WTC11 (cell line): ENCODE measurements around the gene SYNGR3. TPM values are rescaled to one million over a fixed set of nuclear protein-coding genes. Genes with fewer than 3 reads are reported as not detected.

Experiments used
- EMX1 ChIP-seq: fragments of 250-450 bp; sonication (Bioruptor Pico); IDR thresholded peaks from 2 replicates; pipeline ENCODE4 v1.8.0; 2021; ENCODE audit warnings: mild to moderate bottlenecking
- ESRRA ChIP-seq: sonication (generic); formaldehyde crosslinking; IDR thresholded peaks from 2 replicates; pipeline ENCODE4 v1.8.1; 2022; ENCODE audit warnings: mild to moderate bottlenecking, missing genetic modification reagents, borderline replicate concordance
- GTF2I ChIP-seq: fragments of 250-450 bp; sonication (Bioruptor Pico); conservative IDR thresholded peaks from 2 replicates; pipeline ENCODE4 v1.4.0; 2021; ENCODE audit warnings: mild to moderate bottlenecking
- HMGA2 ChIP-seq: fragments of 250-450 bp; sonication (Bioruptor Pico); IDR thresholded peaks from 2 replicates; pipeline ENCODE4 v1.4.0; 2021; ENCODE audit warnings: mild to moderate bottlenecking, moderate library complexity
- IRF2 ChIP-seq: sonication (generic); formaldehyde crosslinking; IDR thresholded peaks from 2 replicates; pipeline ENCODE4 v1.8.0; 2022; ENCODE audit warnings: low read depth, missing genetic modification reagents, borderline replicate concordance
- MXD4 ChIP-seq: fragments of 250-450 bp; sonication (Bioruptor Pico); IDR thresholded peaks from 2 replicates; pipeline ENCODE4 v1.8.0; 2021; ENCODE audit warnings: mild to moderate bottlenecking, moderate library complexity, borderline replicate concordance
- NFATC4 ChIP-seq: fragments of 250-450 bp; sonication (Bioruptor Pico); IDR thresholded peaks from 2 replicates; pipeline ENCODE4 v1.9.0; 2021; ENCODE audit warnings: mild to moderate bottlenecking
- NR3C1 ChIP-seq: sonication (generic); formaldehyde crosslinking; conservative IDR thresholded peaks from 2 replicates; pipeline ENCODE4 v1.8.1; 2023; ENCODE audit warnings: low read depth, mild to moderate bottlenecking, missing genetic modification reagents
- OVOL2 ChIP-seq: fragments of 250-450 bp; sonication (Bioruptor Pico); IDR thresholded peaks from 2 replicates; pipeline ENCODE4 v1.9.0; 2021; ENCODE audit warnings: mild to moderate bottlenecking, borderline replicate concordance
- SP1 ChIP-seq: sonication (generic); formaldehyde crosslinking; conservative IDR thresholded peaks from 2 replicates; pipeline ENCODE4 v1.8.1; 2022; ENCODE audit warnings: missing genetic modification reagents
- ZNF263 ChIP-seq: sonication (generic); formaldehyde crosslinking; IDR thresholded peaks from 2 replicates; pipeline ENCODE4 v1.8.1; 2022; ENCODE audit warnings: low read depth, mild to moderate bottlenecking, moderate library complexity, missing genetic modification reagents
- ZNF416 ChIP-seq: fragments of 250-450 bp; sonication (Bioruptor Pico); IDR thresholded peaks from 2 replicates; pipeline ENCODE4 v1.9.0; 2021; ENCODE audit warnings: mild to moderate bottlenecking, inconsistent platforms
- ZNF671 ChIP-seq: fragments of 250-450 bp; sonication (Bioruptor Pico); IDR thresholded peaks from 2 replicates; pipeline ENCODE4 v1.8.0; 2021; ENCODE audit warnings: mild to moderate bottlenecking
- total RNA-seq: library from RNA; stranded (reverse); gene quantifications from 3 replicates; pipeline ENCODE4 v1.2.3, GENCODE V29; 2021
- TF ChIP-seq, protein P1 (sequence below): fragments of 250-450 bp; sonication (Bioruptor Pico); IDR thresholded peaks from 2 replicates; pipeline ENCODE4 v1.9.0; 2021; ENCODE audit warnings: mild to moderate bottlenecking
- TF ChIP-seq, protein P2 (sequence below): sonication (generic); formaldehyde crosslinking; conservative IDR thresholded peaks from 2 replicates; pipeline ENCODE4 v1.8.1; 2023; ENCODE audit warnings: mild to moderate bottlenecking, low read depth, missing genetic modification reagents, moderate library complexity
- TF ChIP-seq, protein P3 (sequence below): sonication (generic); formaldehyde crosslinking; IDR thresholded peaks from 2 replicates; pipeline ENCODE4 v1.8.1; 2022; ENCODE audit warnings: missing genetic modification reagents, borderline replicate concordance
- TF ChIP-seq, protein P4 (sequence below): sonication (generic); formaldehyde crosslinking; IDR thresholded peaks from 2 replicates; pipeline ENCODE4 v1.8.0; 2022; ENCODE audit warnings: mild to moderate bottlenecking, missing genetic modification reagents
- TF ChIP-seq, protein P5 (sequence below): sonication (generic); formaldehyde crosslinking; IDR thresholded peaks from 2 replicates; pipeline ENCODE4 v1.8.1; 2023; ENCODE audit warnings: mild to moderate bottlenecking, missing genetic modification reagents
- TF ChIP-seq, protein P6 (sequence below): sonication (generic); formaldehyde crosslinking; IDR thresholded peaks from 2 replicates; pipeline ENCODE4 v1.8.1; 2022; ENCODE audit warnings: low read depth, missing genetic modification reagents, borderline replicate concordance
- TF ChIP-seq, protein P7 (sequence below): fragments of 250-450 bp; sonication (Bioruptor Pico); IDR thresholded peaks from 2 replicates; pipeline ENCODE4 v1.9.0; 2021; ENCODE audit warnings: mild to moderate bottlenecking, borderline replicate concordance
- TF ChIP-seq, protein P8 (sequence below): fragments of 250-450 bp; sonication (Bioruptor Pico); IDR thresholded peaks from 2 replicates; pipeline ENCODE4 v2.1.2; 2022; ENCODE audit warnings: mild to moderate bottlenecking, moderate library complexity

Gene SYNGR3
- total RNA-seq, 1 experiment from 2014 or later: 41.5 TPM

DNA sequence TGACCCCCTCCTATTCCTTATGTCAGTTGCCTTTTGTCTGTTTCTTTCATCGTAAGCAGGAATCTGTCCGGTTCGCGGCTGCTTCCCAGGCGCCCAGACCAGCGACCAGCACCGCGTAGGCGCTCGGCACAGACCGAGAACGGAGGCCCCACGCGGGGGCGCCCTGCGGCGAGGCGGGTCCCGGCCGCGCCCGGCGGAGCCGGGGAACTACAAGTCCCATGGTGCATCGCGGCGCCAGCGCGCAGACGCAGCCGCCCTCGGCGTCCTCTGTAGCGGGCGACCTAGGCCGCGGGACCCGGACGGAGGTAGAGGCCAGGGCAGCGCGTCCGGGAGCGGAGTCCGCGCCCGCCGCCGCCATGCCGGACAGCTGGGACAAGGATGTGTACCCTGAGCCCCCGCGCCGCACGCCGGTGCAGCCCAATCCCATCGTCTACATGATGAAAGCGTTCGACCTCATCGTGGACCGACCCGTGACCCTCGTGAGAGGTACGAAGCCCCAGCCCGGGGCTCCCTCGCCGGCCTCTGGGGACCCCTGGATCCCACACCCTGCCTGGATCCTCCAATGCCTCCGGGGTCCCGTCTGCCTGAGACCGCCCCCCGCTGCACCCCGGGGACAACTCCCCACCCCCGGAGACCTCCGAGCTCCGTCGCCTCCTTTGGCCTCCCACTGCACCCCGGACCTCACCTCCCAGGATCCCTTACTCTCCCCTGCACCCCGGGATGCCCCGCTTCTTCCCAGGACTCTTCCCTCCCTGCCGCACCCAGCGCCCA lies 30.3 kb upstream of the SYNGR3 start, which contains the start of gene NDUFB10 (continued):
- TF ChIP-seq MXD4 (CRISPR knock-in tag): no peak
- TF ChIP-seq, protein P1, sequence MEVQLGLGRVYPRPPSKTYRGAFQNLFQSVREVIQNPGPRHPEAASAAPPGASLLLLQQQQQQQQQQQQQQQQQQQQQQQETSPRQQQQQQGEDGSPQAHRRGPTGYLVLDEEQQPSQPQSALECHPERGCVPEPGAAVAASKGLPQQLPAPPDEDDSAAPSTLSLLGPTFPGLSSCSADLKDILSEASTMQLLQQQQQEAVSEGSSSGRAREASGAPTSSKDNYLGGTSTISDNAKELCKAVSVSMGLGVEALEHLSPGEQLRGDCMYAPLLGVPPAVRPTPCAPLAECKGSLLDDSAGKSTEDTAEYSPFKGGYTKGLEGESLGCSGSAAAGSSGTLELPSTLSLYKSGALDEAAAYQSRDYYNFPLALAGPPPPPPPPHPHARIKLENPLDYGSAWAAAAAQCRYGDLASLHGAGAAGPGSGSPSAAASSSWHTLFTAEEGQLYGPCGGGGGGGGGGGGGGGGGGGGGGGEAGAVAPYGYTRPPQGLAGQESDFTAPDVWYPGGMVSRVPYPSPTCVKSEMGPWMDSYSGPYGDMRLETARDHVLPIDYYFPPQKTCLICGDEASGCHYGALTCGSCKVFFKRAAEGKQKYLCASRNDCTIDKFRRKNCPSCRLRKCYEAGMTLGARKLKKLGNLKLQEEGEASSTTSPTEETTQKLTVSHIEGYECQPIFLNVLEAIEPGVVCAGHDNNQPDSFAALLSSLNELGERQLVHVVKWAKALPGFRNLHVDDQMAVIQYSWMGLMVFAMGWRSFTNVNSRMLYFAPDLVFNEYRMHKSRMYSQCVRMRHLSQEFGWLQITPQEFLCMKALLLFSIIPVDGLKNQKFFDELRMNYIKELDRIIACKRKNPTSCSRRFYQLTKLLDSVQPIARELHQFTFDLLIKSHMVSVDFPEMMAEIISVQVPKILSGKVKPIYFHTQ (CRISPR knock-in tag): no peak
- TF ChIP-seq OVOL2: no peak
- TF ChIP-seq ZNF416 (CRISPR knock-in tag): no peak
- TF ChIP-seq, protein P2, sequence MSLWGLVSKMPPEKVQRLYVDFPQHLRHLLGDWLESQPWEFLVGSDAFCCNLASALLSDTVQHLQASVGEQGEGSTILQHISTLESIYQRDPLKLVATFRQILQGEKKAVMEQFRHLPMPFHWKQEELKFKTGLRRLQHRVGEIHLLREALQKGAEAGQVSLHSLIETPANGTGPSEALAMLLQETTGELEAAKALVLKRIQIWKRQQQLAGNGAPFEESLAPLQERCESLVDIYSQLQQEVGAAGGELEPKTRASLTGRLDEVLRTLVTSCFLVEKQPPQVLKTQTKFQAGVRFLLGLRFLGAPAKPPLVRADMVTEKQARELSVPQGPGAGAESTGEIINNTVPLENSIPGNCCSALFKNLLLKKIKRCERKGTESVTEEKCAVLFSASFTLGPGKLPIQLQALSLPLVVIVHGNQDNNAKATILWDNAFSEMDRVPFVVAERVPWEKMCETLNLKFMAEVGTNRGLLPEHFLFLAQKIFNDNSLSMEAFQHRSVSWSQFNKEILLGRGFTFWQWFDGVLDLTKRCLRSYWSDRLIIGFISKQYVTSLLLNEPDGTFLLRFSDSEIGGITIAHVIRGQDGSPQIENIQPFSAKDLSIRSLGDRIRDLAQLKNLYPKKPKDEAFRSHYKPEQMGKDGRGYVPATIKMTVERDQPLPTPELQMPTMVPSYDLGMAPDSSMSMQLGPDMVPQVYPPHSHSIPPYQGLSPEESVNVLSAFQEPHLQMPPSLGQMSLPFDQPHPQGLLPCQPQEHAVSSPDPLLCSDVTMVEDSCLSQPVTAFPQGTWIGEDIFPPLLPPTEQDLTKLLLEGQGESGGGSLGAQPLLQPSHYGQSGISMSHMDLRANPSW: no peak
- TF ChIP-seq, protein P3, sequence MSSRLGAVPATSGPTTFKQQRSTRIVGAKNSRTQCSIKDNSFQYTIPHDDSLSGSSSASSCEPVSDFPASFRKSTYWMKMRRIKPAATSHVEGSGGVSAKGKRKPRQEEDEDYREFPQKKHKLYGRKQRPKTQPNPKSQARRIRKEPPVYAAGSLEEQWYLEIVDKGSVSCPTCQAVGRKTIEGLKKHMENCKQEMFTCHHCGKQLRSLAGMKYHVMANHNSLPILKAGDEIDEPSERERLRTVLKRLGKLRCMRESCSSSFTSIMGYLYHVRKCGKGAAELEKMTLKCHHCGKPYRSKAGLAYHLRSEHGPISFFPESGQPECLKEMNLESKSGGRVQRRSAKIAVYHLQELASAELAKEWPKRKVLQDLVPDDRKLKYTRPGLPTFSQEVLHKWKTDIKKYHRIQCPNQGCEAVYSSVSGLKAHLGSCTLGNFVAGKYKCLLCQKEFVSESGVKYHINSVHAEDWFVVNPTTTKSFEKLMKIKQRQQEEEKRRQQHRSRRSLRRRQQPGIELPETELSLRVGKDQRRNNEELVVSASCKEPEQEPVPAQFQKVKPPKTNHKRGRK: no peak
- peak; percentile 83 for TF ChIP-seq SP1 (CRISPR knock-in tag)
- TF ChIP-seq GTF2I (CRISPR knock-in tag): no peak
- TF ChIP-seq, protein P4, sequence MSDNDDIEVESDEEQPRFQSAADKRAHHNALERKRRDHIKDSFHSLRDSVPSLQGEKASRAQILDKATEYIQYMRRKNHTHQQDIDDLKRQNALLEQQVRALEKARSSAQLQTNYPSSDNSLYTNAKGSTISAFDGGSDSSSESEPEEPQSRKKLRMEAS: peak; percentile 54; the same call in 1 of the 2 replicates
- TF ChIP-seq, protein P5, sequence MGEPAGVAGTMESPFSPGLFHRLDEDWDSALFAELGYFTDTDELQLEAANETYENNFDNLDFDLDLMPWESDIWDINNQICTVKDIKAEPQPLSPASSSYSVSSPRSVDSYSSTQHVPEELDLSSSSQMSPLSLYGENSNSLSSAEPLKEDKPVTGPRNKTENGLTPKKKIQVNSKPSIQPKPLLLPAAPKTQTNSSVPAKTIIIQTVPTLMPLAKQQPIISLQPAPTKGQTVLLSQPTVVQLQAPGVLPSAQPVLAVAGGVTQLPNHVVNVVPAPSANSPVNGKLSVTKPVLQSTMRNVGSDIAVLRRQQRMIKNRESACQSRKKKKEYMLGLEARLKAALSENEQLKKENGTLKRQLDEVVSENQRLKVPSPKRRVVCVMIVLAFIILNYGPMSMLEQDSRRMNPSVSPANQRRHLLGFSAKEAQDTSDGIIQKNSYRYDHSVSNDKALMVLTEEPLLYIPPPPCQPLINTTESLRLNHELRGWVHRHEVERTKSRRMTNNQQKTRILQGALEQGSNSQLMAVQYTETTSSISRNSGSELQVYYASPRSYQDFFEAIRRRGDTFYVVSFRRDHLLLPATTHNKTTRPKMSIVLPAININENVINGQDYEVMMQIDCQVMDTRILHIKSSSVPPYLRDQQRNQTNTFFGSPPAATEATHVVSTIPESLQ (CRISPR knock-in tag): no peak
- TF ChIP-seq, protein P6, sequence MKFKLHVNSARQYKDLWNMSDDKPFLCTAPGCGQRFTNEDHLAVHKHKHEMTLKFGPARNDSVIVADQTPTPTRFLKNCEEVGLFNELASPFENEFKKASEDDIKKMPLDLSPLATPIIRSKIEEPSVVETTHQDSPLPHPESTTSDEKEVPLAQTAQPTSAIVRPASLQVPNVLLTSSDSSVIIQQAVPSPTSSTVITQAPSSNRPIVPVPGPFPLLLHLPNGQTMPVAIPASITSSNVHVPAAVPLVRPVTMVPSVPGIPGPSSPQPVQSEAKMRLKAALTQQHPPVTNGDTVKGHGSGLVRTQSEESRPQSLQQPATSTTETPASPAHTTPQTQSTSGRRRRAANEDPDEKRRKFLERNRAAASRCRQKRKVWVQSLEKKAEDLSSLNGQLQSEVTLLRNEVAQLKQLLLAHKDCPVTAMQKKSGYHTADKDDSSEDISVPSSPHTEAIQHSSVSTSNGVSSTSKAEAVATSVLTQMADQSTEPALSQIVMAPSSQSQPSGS: no peak
- TF ChIP-seq ESRRA: peak; percentile 37; the same call in 1 of the 2 replicates
- TF ChIP-seq, protein P7, sequence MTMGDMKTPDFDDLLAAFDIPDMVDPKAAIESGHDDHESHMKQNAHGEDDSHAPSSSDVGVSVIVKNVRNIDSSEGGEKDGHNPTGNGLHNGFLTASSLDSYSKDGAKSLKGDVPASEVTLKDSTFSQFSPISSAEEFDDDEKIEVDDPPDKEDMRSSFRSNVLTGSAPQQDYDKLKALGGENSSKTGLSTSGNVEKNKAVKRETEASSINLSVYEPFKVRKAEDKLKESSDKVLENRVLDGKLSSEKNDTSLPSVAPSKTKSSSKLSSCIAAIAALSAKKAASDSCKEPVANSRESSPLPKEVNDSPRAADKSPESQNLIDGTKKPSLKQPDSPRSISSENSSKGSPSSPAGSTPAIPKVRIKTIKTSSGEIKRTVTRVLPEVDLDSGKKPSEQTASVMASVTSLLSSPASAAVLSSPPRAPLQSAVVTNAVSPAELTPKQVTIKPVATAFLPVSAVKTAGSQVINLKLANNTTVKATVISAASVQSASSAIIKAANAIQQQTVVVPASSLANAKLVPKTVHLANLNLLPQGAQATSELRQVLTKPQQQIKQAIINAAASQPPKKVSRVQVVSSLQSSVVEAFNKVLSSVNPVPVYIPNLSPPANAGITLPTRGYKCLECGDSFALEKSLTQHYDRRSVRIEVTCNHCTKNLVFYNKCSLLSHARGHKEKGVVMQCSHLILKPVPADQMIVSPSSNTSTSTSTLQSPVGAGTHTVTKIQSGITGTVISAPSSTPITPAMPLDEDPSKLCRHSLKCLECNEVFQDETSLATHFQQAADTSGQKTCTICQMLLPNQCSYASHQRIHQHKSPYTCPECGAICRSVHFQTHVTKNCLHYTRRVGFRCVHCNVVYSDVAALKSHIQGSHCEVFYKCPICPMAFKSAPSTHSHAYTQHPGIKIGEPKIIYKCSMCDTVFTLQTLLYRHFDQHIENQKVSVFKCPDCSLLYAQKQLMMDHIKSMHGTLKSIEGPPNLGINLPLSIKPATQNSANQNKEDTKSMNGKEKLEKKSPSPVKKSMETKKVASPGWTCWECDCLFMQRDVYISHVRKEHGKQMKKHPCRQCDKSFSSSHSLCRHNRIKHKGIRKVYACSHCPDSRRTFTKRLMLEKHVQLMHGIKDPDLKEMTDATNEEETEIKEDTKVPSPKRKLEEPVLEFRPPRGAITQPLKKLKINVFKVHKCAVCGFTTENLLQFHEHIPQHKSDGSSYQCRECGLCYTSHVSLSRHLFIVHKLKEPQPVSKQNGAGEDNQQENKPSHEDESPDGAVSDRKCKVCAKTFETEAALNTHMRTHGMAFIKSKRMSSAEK: no peak
- TF ChIP-seq EMX1: no peak
- no peak for TF ChIP-seq HMGA2 (CRISPR knock-in tag)
- TF ChIP-seq ZNF671 (CRISPR knock-in tag): 0 out of 2 replicates have a peak, but pooled peaks have one; percentile 49
- no peak for TF ChIP-seq NFATC4
- TF ChIP-seq, protein P8, sequence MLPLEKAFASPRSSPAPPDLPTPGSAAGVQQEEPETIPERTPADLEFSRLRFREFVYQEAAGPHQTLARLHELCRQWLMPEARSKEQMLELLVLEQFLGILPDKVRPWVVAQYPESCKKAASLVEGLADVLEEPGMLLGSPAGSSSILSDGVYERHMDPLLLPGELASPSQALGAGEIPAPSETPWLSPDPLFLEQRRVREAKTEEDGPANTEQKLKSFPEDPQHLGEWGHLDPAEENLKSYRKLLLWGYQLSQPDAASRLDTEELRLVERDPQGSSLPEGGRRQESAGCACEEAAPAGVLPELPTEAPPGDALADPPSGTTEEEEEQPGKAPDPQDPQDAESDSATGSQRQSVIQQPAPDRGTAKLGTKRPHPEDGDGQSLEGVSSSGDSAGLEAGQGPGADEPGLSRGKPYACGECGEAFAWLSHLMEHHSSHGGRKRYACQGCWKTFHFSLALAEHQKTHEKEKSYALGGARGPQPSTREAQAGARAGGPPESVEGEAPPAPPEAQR (CRISPR knock-in tag): no peak
- TF ChIP-seq ZNF263: no peak
- TF ChIP-seq IRF2 (CRISPR knock-in tag): no peak
- TF ChIP-seq NR3C1 (CRISPR knock-in tag): no peak
